IMR-90 (cell line): ENCODE results near the gene SLC35F1. TPM values are rescaled to one million over a fixed set of nuclear protein-coding genes. Genes with fewer than 3 reads are reported as not detected.

Source experiments
- ATAC-seq: fragments of 200-7000 bp; cut with Tn5 transposase; 2 replicates; pipeline ENCODE4 v1.9.1; 2020; ENCODE audit warnings: low read depth, mild to moderate bottlenecking, moderate library complexity
- BruUV-seq: library from RNA; stranded (reverse); fragments of 400-500 nt; replicated peaks from 2 replicates; lab custom pipeline; 2021; lab: Mats Ljungman, UMichigan
- CTCF ChIA-PET: fragments of 300-600 bp; formaldehyde crosslinking; extraction: SDS; loops from one replicate; lab custom pipeline; 2021; ENCODE audit warnings: antibody characterized with exemption; lab: Yijun Ruan, JAX
- POLR2A ChIA-PET: fragments of 300-600 bp; sonication (Branson Sonifier 250); formaldehyde crosslinking; loops from one replicate; lab custom pipeline; 2022; ENCODE audit warnings: antibody characterized with exemption; ENCODE audit not compliant: unreplicated experiment; lab: Charles Lee
- DNase-seq: peaks from one replicate; pipeline ENCODE4 v3.0.0; 2013
- H2AFZ ChIP-seq: replicated peaks from 2 replicates; pipeline ENCODE3; 2013; ENCODE audit warnings: low read length, mild to moderate bottlenecking; ENCODE audit not compliant: poor library complexity
- H2AK5ac ChIP-seq: 2 replicates; pipeline ENCODE4 v1.6.1; 2013; ENCODE audit warnings: low read depth, low read length, inconsistent platforms
- H2AK9ac ChIP-seq: replicated peaks from 2 replicates; pipeline ENCODE3; 2013; ENCODE audit warnings: mild to moderate bottlenecking, low read depth, low read length, moderate library complexity; ENCODE audit not compliant: poor library complexity
- H2BK120ac ChIP-seq: 2 replicates; pipeline ENCODE4 v1.6.1; 2013; ENCODE audit warnings: low read depth, low read length, inconsistent platforms
- H2BK15ac ChIP-seq: 3 replicates; pipeline ENCODE4 v1.6.1; 2013; ENCODE audit warnings: low read depth, low read length, inconsistent platforms
- H2BK20ac ChIP-seq: 2 replicates; pipeline ENCODE4 v1.6.1; 2013; ENCODE audit warnings: low read depth, mild to moderate bottlenecking, inconsistent platforms, low read length, moderate library complexity
- H2BK5ac ChIP-seq: 2 replicates; pipeline ENCODE4 v1.6.1; 2013; ENCODE audit warnings: mild to moderate bottlenecking, low read depth, low read length, inconsistent platforms; ENCODE audit not compliant: poor library complexity, severe bottlenecking
- H3K14ac ChIP-seq: replicated peaks from 2 replicates; pipeline ENCODE4 v1.6.1; 2013; ENCODE audit warnings: low read depth, low read length, inconsistent platforms
- H3K18ac ChIP-seq: 2 replicates; pipeline ENCODE4 v1.6.1; 2013; ENCODE audit warnings: low read depth, low read length, control low read depth
- H3K23ac ChIP-seq: 2 replicates; pipeline ENCODE4 v1.6.1; 2013; ENCODE audit warnings: low read depth, low read length, inconsistent platforms
- H3K27ac ChIP-seq: 2 replicates; pipeline ENCODE4 v1.5.1; 2013; ENCODE audit warnings: mild to moderate bottlenecking, control low read depth, low read length; ENCODE audit not compliant: insufficient read depth
- H3K27me3 ChIP-seq: 2 replicates; pipeline ENCODE4 v1.6.1; 2013; ENCODE audit warnings: low read length; ENCODE audit not compliant: control insufficient read depth, insufficient read depth
- H3K36me3 ChIP-seq: 2 replicates; pipeline ENCODE4 v1.6.1; 2013; ENCODE audit warnings: low read length, mixed read lengths; ENCODE audit not compliant: control insufficient read depth, insufficient read depth
- H3K4ac ChIP-seq: 2 replicates; pipeline ENCODE4 v1.6.1; 2013; ENCODE audit warnings: low read depth, low read length, inconsistent platforms
- H3K4me1 ChIP-seq: 2 replicates; pipeline ENCODE4 v1.6.1; 2013; ENCODE audit warnings: low read length, mixed read lengths; ENCODE audit not compliant: control insufficient read depth, insufficient read depth
- H3K4me2 ChIP-seq: 2 replicates; pipeline ENCODE4 v1.6.1; 2013; ENCODE audit warnings: low read depth, mild to moderate bottlenecking, control low read depth, low read length, moderate library complexity
- H3K4me3 ChIP-seq: 2 replicates; pipeline ENCODE4 v1.5.1; 2013; ENCODE audit warnings: low read depth, mild to moderate bottlenecking, control low read depth, low read length, moderate library complexity; ENCODE audit not compliant: insufficient read depth
- H3K56ac ChIP-seq: 2 replicates; pipeline ENCODE4 v1.6.1; 2013; ENCODE audit warnings: low read length, inconsistent platforms; ENCODE audit not compliant: insufficient read depth; ENCODE audit errors: extremely low read depth
- H3K79me1 ChIP-seq, 2 experiments: 2 replicates each; pipeline ENCODE4 v1.6.1; 2013; ENCODE audit warnings: low read length in 2 of 2, inconsistent platforms in 1 of 2, low read depth in 1 of 2
- H3K9ac ChIP-seq: 2 replicates; pipeline ENCODE4 v1.6.1; 2013; ENCODE audit warnings: low read depth, low read length, control low read depth
- H3K9me1 ChIP-seq: 2 replicates; pipeline ENCODE4 v1.6.1; 2013; ENCODE audit warnings: low read length, inconsistent platforms; ENCODE audit not compliant: insufficient read depth
- H3K9me3 ChIP-seq: 2 replicates; pipeline ENCODE4 v1.6.1; 2013; ENCODE audit warnings: low read length; ENCODE audit not compliant: control insufficient read depth, insufficient read depth
- H4K20me1 ChIP-seq: 2 replicates; pipeline ENCODE4 v1.6.1; 2013; ENCODE audit warnings: low read length, inconsistent platforms; ENCODE audit not compliant: insufficient read depth
- H4K5ac ChIP-seq: 2 replicates; pipeline ENCODE4 v1.6.1; 2013; ENCODE audit warnings: mild to moderate bottlenecking, low read depth, low read length, control low read depth
- H4K8ac ChIP-seq, 2 experiments: 2 replicates each; pipeline ENCODE4 v1.6.1; 2013; ENCODE audit warnings: low read depth in 2 of 2, low read length in 2 of 2, control low read depth in 1 of 2, inconsistent platforms in 1 of 2
- H4K91ac ChIP-seq: 2 replicates; pipeline ENCODE4 v1.6.1; 2013; ENCODE audit warnings: low read depth, low read length, inconsistent platforms; ENCODE audit not compliant: insufficient read depth
- BHLHE40 ChIP-seq: fragments of 150-350 bp; IDR thresholded peaks from 2 replicates; pipeline ENCODE4 v1.6.1; 2016; ENCODE audit warnings: mild to moderate bottlenecking, low read depth, low read length
- dilution Hi-C: fragments of 300-500 bp; cut with HindIII; formaldehyde crosslinking; loops from one replicate; pipeline ENCODE4 v1.14.3; 2018; ENCODE audit warnings: low sequenced_read_pairs; ENCODE audit not compliant: unreplicated experiment
- in situ Hi-C: fragments of 300-500 bp; cut with MboI; formaldehyde crosslinking; loops from 3 replicates; pipeline ENCODE4 v1.14.3; 2019; ENCODE audit warnings: low sequenced_read_pairs, inconsistent platforms, mixed read lengths
- intact Hi-C: fragments of 100-400 bp; cut with micrococcal nuclease; formaldehyde crosslinking; loops from 2 replicates; pipeline ENCODE4 v1.10.0; 2022
- polyA plus RNA-seq, 3 experiments: library from polyadenylated mRNA; depleted of rRNA; stranded (reverse); fragments of >200 nt; gene quantifications; 2 replicates each; pipeline ENCODE4 v1.2.3, GENCODE V29; 2012; ENCODE audit warnings: low replicate concordance in 1 of 3
- total RNA-seq: library from RNA; depleted of rRNA; stranded (reverse); fragments of >200 nt; gene quantifications from 2 replicates; pipeline ENCODE4 v1.2.3, GENCODE V29; 2012

The SLC35F1 gene
- total and polyA plus RNA-seq, 2 of the 4 experiments (the other 2 are of a cell fraction): not detected

- 0 out of 2 replicates have a peak, but pooled peaks cover 3% of the 10 kb centered on the region for H3K9me1 ChIP-seq
- no peak overlapping the region for H3K23ac ChIP-seq
- H2BK5ac ChIP-seq: no peak overlapping the region
- H2AFZ ChIP-seq: no peak overlapping the region
- no peaks in the 10 kb centered on the region for H3K27me3 ChIP-seq
- no peak overlapping the region for H2BK15ac ChIP-seq
- no peak for TF ChIP-seq BHLHE40
- H3K9me3 ChIP-seq: no peaks in the 10 kb centered on the region
- H2BK120ac ChIP-seq: no peak overlapping the region
- no peak overlapping the region for H3K9ac ChIP-seq
- no peak overlapping the region for H4K5ac ChIP-seq
- dilution Hi-C loops: no loop called here
- intact Hi-C loops: no loop called here
- no peaks in the 10 kb centered on the region for H3K79me1 ChIP-seq
- H3K56ac ChIP-seq: no peak overlapping the region
- no TSS peak for BruUV-seq
- H3K4me1 ChIP-seq: peaks cover 11% of the 10 kb centered on the region
- H3K4me3 ChIP-seq: no peak overlapping the region
- no peak overlapping the region for H3K27ac ChIP-seq
- H4K91ac ChIP-seq: no peak overlapping the region
- no peak overlapping the region for H3K4ac ChIP-seq
- H3K14ac ChIP-seq: no peak overlapping the region
- no peak overlapping the region for H2AK9ac ChIP-seq
- in situ Hi-C loops: no loop called here
- H3K36me3 ChIP-seq: no peaks in the 10 kb centered on the region
- ChIA-PET POLR2A (no interaction called here), CTCF (no interaction called here)
- no peak overlapping the region for H3K18ac ChIP-seq
- no peak overlapping the region for H4K8ac ChIP-seq
- H2BK20ac ChIP-seq: no peak overlapping the region
- DNase-seq: no peak
- H4K20me1 ChIP-seq: no peaks in the 10 kb centered on the region
- no peak overlapping the region for H2AK5ac ChIP-seq
- ATAC-seq: no peak; the same call in 1 of the 2 replicates
- no peak overlapping the region for H3K4me2 ChIP-seq
Observed at GRCh38 chr6:118295336-118295735, 388.3 kb downstream of the SLC35F1 start.
